Mucosa of rectum (tissue), 2 donors: ENCODE results near the gene SDHC.

ENCODE experiments used
- H3K27ac ChIP-seq, 2 donors: one replicate each; pipeline ENCODE4 v1.7.0; 2013; ENCODE audit warnings: inconsistent platforms in 2 of 2, low read depth in 2 of 2, low read length in 2 of 2
- H3K27me3 ChIP-seq, 2 donors: one replicate each; pipeline ENCODE4 v1.7.0; 2013; ENCODE audit warnings: low read length in 2 of 2; ENCODE audit not compliant: control insufficient read depth in 2 of 2, insufficient read depth in 2 of 2
- H3K36me3 ChIP-seq, 2 donors: one replicate each; pipeline ENCODE4 v1.7.0; 2013; ENCODE audit warnings: low read length in 2 of 2; ENCODE audit not compliant: control insufficient read depth in 2 of 2, insufficient read depth in 2 of 2
- H3K4me1 ChIP-seq, 2 donors: one replicate each; pipeline ENCODE4 v1.7.0; 2013; ENCODE audit warnings: low read length in 2 of 2, mild to moderate bottlenecking in 1 of 2; ENCODE audit not compliant: control insufficient read depth in 2 of 2, insufficient read depth in 2 of 2
- H3K4me3 ChIP-seq, 2 donors: one replicate each; pipeline ENCODE4 v1.7.0; 2013; ENCODE audit warnings: low read length in 2 of 2
- H3K9ac ChIP-seq, 2 donors: one replicate each; pipeline ENCODE4 v1.7.0; 2013; ENCODE audit warnings: low read length in 2 of 2, low read depth in 1 of 2, mild to moderate bottlenecking in 1 of 2
- H3K9me3 ChIP-seq, 2 donors: one replicate each; pipeline ENCODE4 v1.7.0; 2013; ENCODE audit warnings: low read length in 2 of 2; ENCODE audit not compliant: control insufficient read depth in 2 of 2
- donor health status: healthy.
- donor health status: Normal muscosa, but diverticular disease.

The SDHC gene

GRCh38 chr1:161342177-161342576 lies 28.0 kb downstream of the SDHC start:
- H3K9ac ChIP-seq = no peak overlapping the region
- no peak overlapping the region for H3K4me3 ChIP-seq
- no peaks in the 10 kb centered on the region for H3K27me3 ChIP-seq
- no peaks in the 10 kb centered on the region for H3K9me3 ChIP-seq
- no peak overlapping the region for H3K27ac ChIP-seq
- peaks cover 29 to 36% of the 10 kb centered on the region in 2 donors for H3K36me3 ChIP-seq
- H3K4me1 ChIP-seq = no peaks in the 10 kb centered on the region

- Histone ChIP-seq H3K36me3 (peaks cover 27 to 35% of the 10 kb centered on the region in 2 donors), H3K4me3 (no peak overlapping the region), H3K9ac (no peak overlapping the region), H3K27me3 (no peaks in the 10 kb centered on the region), H3K4me1 (no peaks in the 10 kb centered on the region), H3K27ac (no peak overlapping the region), H3K9me3 (no peaks in the 10 kb centered on the region)
Observed at GRCh38 chr1:161342821-161343220, 28.6 kb downstream of the SDHC start.

DNA sequence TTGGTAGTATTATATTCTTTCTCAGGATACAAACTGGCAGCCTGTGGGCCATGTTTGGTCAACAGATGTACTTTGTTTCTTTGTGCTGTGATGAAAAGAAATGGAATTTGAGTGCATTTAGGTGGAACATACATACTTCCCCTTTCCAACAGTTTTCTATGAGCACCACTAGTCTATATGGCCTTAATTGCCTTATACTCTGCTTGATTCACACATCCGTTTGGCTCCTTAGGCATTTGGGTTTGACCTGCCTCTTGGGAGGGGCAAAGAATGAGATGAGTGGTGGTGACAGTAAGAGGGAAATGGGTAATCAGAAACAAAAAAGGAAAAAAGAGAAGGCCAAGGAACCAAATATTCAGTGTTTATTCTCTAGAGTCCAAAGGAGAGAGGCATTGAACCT lies 36.5 kb downstream of the SDHC start:
- Histone ChIP-seq H3K9me3 (no peaks in the 10 kb centered on the region), H3K27ac (no peak overlapping the region), H3K27me3 (no peaks in the 10 kb centered on the region), H3K9ac (no peak overlapping the region), H3K36me3 (peaks cover 5 to 8% of the 10 kb centered on the region in 2 donors), H3K4me1 (no peaks in the 10 kb centered on the region), H3K4me3 (no peak overlapping the region)

- Histone ChIP-seq H3K4me1 (no peaks in the 10 kb centered on the region), H3K4me3 (no peak overlapping the region), H3K27me3 (no peaks in the 10 kb centered on the region), H3K36me3 (peaks cover 4 to 5% of the 10 kb centered on the region in 2 donors), H3K27ac (no peak overlapping the region), H3K9me3 (no peaks in the 10 kb centered on the region), H3K9ac (no peak overlapping the region)
Observed at GRCh38 chr1:161351482-161351881, 37.3 kb downstream of the SDHC start.

DNA sequence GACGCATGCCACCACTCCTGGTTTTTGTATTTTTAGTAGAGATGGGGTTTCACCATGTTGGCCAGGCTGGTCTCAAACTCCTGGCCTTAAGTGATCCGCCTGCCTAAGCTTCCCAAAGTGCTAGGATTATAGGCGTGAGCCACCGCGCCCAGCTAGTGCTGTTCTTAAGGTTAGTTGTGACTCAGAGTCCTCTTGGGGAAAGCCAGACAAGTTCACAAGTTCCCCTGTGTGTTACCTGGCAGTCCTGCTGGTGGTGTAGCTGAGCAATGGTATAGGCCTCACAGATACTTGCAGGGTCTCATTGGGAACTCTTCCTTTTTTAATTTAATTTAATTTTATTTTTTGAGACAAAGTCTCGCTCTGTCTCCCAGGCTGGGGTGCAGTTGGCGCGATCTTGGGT lies 42.9 kb downstream of the SDHC start:
- H3K4me1 ChIP-seq = no peaks in the 10 kb centered on the region
- no peak overlapping the region for H3K9ac ChIP-seq
- H3K9me3 ChIP-seq = no peaks in the 10 kb centered on the region
- no peaks in the 10 kb centered on the region for H3K27me3 ChIP-seq
- peaks cover 0 to 1% of the 10 kb centered on the region in 2 donors for H3K36me3 ChIP-seq
- no peak overlapping the region for H3K27ac ChIP-seq
- no peak overlapping the region for H3K4me3 ChIP-seq

DNA sequence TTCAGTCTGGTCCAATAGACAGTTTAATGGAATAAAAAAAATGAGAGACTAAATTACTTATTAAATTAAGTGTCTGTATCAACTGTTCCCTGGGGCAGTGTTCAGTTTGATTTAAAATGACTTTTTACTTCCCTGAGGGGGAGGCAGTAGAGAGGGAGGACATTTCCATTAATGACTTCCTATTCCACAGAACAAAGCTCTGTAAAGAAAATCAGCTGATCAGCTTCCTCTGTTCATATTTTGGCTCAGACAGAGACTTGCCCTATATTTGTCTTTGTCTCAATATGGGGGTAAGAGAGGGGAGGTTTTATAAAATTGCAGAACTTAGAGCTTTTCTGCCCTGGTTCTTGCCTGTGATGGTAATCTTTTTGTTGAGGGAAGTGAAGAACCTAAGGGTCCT lies 45.1 kb downstream of the SDHC start:
- Histone ChIP-seq H3K36me3 (peaks cover 3 to 12% of the 10 kb centered on the region in 2 donors), H3K4me1 (no peaks in the 10 kb centered on the region), H3K27me3 (no peaks in the 10 kb centered on the region), H3K9ac (no peak overlapping the region), H3K27ac (no peak overlapping the region), H3K9me3 (no peaks in the 10 kb centered on the region), H3K4me3 (no peak overlapping the region)

GRCh38 chr1:161364332-161364731 lies 50.2 kb downstream of the SDHC start:
- no peak overlapping the region for H3K4me3 ChIP-seq

DNA sequence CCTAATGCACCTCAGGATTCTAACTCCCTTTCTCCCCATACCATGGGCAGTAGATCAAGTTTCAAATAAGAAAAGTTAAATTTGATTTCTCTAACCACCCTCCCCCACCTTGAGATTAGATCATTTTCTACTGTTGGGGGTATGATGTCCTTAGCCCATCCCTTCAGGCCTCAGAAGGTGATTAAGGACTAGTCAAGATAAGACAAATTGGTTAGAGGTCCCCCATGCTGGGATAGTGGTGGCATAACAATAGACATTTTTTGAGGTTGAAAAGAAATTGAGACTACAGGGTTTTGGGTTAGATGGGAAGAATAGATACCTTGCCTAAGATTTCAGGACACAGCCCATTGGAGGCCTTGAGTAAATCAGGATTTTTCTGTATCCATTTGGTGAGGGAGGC lies 51.0 kb downstream of the SDHC start:
- Histone ChIP-seq H3K27me3 (no peaks in the 10 kb centered on the region), H3K4me1 (no peaks in the 10 kb centered on the region), H3K9me3 (no peaks in the 10 kb centered on the region), H3K4me3 (no peak overlapping the region), H3K9ac (no peak overlapping the region), H3K27ac (no peak overlapping the region), H3K36me3 (peaks cover 8 to 21% of the 10 kb centered on the region in 2 donors)

More at GRCh38 chr1:161364332-161364731, 50.2 kb downstream of the SDHC start:
- H3K36me3 ChIP-seq = peaks cover 8 to 21% of the 10 kb centered on the region in 2 donors
- no peak overlapping the region for H3K27ac ChIP-seq
- H3K9me3 ChIP-seq = no peaks in the 10 kb centered on the region
- H3K4me1 ChIP-seq = no peaks in the 10 kb centered on the region
- no peak overlapping the region for H3K9ac ChIP-seq
- H3K27me3 ChIP-seq = no peaks in the 10 kb centered on the region

- H3K27ac ChIP-seq = no peak within 1 kb of the TSS
- no peak within 1 kb of the TSS for H3K4me3 ChIP-seq
- H3K27me3 ChIP-seq = no peaks in the 10 kb centered on the region
- H3K9ac ChIP-seq = no peak within 1 kb of the TSS
- H3K4me1 ChIP-seq = no peaks in the 10 kb centered on the region
- no peaks in the 10 kb centered on the region for H3K9me3 ChIP-seq
- peaks cover 8 to 21% of the 10 kb centered on the region in 2 donors for H3K36me3 ChIP-seq
Observed at GRCh38 chr1:161367684-161368400, 53.7 kb downstream of the SDHC start, which contains the start of gene CFAP126. TSS of gene CFAP126 (minus strand) at chr1:161367876. CDS start at chr1:161367868, 8 bp downstream.

GRCh38 chr1:161373442-161373841 lies 59.3 kb downstream of the SDHC start:
- Histone ChIP-seq H3K4me1 (no peaks in the 10 kb centered on the region), H3K9ac (no peak overlapping the region)

More at GRCh38 chr1:161373442-161373841, 59.3 kb downstream of the SDHC start:
- H3K4me3 ChIP-seq = no peak overlapping the region
- no peaks in the 10 kb centered on the region for H3K27me3 ChIP-seq
- no peaks in the 10 kb centered on the region for H3K9me3 ChIP-seq
- H3K36me3 ChIP-seq = no peaks in the 10 kb centered on the region
- no peak overlapping the region for H3K27ac ChIP-seq
